ENCODE results near the gene TERB1. TPM values are rescaled to one million over a fixed set of nuclear protein-coding genes. Genes with fewer than 3 reads are reported as not detected.

TERB1 gene
- total RNA-seq, 3 donors from 2014 or later: 0.28 to 0.32 TPM; not detected in 1

GRCh38 chr16:66776457-66776856, 24.9 kb downstream of the TERB1 start:
- no peak for ATAC-seq
- TF ChIP-seq CTCF (IDR thresholded peaks at IDR 0.05): no peak

DNA sequence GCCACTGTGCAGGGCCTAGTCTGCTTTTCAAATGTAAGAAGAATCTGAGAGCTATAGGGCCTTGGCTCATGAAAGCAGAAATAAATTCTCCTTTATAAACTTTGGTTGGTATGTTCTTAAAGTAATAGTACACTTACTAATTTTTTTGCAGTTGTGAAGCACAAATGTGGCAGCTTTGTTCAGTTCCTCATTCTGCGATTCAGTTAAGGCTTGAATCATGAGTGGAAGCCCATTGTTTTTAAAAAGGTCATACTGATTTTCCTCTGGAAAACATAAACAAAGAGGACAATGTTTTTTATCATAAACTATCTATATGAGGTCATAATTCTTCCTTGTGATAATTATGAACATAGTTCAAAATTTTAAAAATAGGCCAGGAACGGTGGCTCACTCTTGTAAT, 26.4 kb downstream of the TERB1 start:
- no peak for TF ChIP-seq CTCF (IDR thresholded peaks at IDR 0.05)
- Histone ChIP-seq H3K36me3 (ENCODE audit: low read depth) (no peaks in the 10 kb centered on the region), H3K4me1 (ENCODE audit: low read depth) (no peaks in the 10 kb centered on the region), H3K9me3 (no peaks in the 10 kb centered on the region), H3K4me3 (no peak overlapping the region)
- DNase-seq: no peak
- intact Hi-C loops (cut with DNase I, micrococcal nuclease): no loop called here
- ATAC-seq: no peak

More at GRCh38 chr16:66776457-66776856, 24.9 kb downstream of the TERB1 start:
- Histone ChIP-seq H3K4me3 (no peak overlapping the region), H3K9me3 (no peaks in the 10 kb centered on the region), H3K36me3 (ENCODE audit: low read depth) (no peaks in the 10 kb centered on the region), H3K4me1 (ENCODE audit: low read depth) (no peaks in the 10 kb centered on the region)
- intact Hi-C loops (cut with DNase I, micrococcal nuclease): no loop called here
- DNase-seq: no peak

DNA sequence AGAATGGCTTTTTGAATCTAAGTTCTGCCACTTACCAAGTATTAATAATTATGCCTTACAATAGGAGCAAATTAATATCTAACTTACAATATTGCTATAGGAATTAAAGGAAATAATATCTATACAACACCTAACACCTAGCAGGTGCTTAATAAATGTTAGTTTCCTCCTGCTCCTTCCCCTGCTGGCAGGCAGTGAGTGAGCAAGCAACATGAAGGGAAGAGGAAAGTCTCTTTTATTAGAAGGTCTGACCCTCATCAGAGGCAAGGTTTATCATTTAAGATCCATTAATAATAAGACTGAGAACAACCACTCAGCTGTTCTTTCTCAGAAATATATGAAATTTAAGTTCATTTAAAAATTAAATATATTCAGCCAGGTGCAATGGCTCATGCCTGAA, 43.3 kb downstream of the TERB1 start:
- H3K36me3 ChIP-seq (ENCODE audit: low read depth): no peaks in the 10 kb centered on the region
- H3K4me3 ChIP-seq: no peak overlapping the region
- intact Hi-C loops (cut with DNase I, micrococcal nuclease): no loop called here
- DNase-seq: no peak
- TF ChIP-seq CTCF (IDR thresholded peaks at IDR 0.05): no peak
- H3K4me1 ChIP-seq (ENCODE audit: low read depth): no peaks in the 10 kb centered on the region
- no peak for ATAC-seq
- H3K9me3 ChIP-seq: no peaks in the 10 kb centered on the region

DNA sequence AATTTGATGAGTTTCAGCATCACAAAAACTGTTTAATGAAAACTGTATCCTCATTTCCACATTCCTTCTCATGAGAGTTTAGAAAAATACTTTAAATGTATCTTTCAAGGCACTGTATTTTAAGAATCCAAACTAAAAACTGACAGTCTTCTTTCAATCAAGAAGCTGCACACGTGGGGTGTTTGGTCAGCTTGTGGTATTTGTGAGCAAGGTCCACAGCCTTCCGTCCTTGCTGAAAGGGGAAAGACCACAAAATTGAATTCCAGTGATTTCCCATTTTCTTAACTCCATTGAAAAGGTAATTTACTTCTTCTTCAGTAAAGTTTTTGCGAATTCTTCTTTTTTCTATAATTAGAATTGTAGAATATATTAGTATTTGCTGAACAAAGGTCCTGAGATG, 46.6 kb downstream of the TERB1 start:
- TF ChIP-seq CTCF (IDR thresholded peaks at IDR 0.05): no peak
- Histone ChIP-seq H3K4me1 (ENCODE audit: low read depth) (peaks cover 14% of the 10 kb centered on the region), H3K9me3 (no peaks in the 10 kb centered on the region), H3K36me3 (ENCODE audit: low read depth) (no peaks in the 10 kb centered on the region), H3K4me3 (no peak overlapping the region)
- no peak for ATAC-seq
- no peak for DNase-seq
- intact Hi-C loops (cut with DNase I, micrococcal nuclease): no loop called here

DNA sequence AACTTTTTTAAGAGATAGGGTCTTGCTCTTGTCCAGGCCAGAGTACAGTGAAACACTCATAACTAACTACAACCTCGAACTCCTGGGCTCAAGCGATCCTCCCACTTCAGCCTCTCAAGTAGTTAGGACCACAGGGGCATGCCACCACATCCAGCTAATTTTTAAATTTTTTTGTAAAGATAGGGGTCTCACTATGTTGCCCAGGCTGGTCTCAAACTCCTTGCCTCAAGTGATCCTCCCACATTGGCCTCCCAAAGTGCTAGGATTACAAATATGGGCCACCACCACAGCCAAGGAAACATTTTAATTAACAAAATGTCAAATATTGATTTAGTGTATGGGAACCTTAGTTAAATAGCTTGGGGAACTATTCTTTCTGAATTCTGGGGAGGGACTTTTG, 47.2 kb downstream of the TERB1 start:
- DNase-seq (no peak), ATAC-seq (no peak)
- H3K9me3 ChIP-seq: no peaks in the 10 kb centered on the region
- H3K4me1 ChIP-seq (ENCODE audit: low read depth): peaks cover 20% of the 10 kb centered on the region
- TF ChIP-seq CTCF (IDR thresholded peaks at IDR 0.05): no peak
- H3K4me3 ChIP-seq: no peak overlapping the region
- intact Hi-C loops (cut with DNase I, micrococcal nuclease): no loop called here
- H3K36me3 ChIP-seq (ENCODE audit: low read depth): no peaks in the 10 kb centered on the region

GRCh38 chr16:66752958-66753357, 48.4 kb downstream of the TERB1 start:
- no peak for TF ChIP-seq CTCF (IDR thresholded peaks at IDR 0.05)
- DNase-seq (no peak), ATAC-seq (no peak)
- H3K4me3 ChIP-seq: no peak overlapping the region
- no peaks in the 10 kb centered on the region for H3K9me3 ChIP-seq
- no peaks in the 10 kb centered on the region for H3K36me3 ChIP-seq (ENCODE audit: low read depth)
- intact Hi-C loops (cut with DNase I, micrococcal nuclease): no loop called here
- H3K4me1 ChIP-seq (ENCODE audit: low read depth): peaks cover 32% of the 10 kb centered on the region

All from mucosa of descending colon (tissue), 3 donors.